Hematopoietic multipotent progenitor cell treated with erythropoietin and hydrocortisone succinate and interleukin-3 and kit ligand, for 6 days (in vitro differentiated cells): ENCODE data around the gene MMP17.

Experiments used
- DNase-seq: peaks from one replicate; pipeline ENCODE4 v3.0.0-alpha.2; 2015

The MMP17 gene

DNA sequence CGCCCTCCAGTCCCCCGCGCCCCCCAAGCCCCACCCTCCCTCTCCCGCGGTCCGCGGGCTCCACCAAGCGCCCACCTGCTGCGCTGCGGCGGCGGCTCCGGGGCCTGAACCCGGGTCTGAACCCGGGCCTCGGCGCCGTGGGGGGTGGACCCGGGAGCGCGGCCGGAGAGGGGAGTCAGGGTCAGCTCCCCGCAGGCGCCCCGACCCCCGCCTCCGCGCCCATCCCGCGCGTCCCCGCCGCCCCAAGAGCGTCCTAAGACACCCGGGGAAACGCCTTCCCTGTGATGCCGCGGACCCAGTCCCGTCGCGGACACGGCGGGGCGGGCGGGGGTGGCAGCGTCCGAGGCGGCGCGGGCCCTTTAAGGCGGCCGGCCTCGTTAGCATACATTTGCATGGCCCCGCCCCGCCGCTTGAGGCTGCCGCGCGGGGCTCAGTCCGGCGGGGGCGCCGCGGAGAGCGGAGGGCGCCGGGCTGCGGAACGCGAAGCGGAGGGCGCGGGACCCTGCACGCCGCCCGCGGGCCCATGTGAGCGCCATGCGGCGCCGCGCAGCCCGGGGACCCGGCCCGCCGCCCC, at the start of gene MMP17:
Gene MMP17 (plus strand): TSS at position 433 of the 574 bp plus-strand sequence. CDS start 102 bp downstream, at position 535.
- DNase-seq = peak; percentile 71

GRCh38 chr12:131779027-131779426, 49.2 kb upstream of the MMP17 start:
- DNase-seq = no peak

DNA sequence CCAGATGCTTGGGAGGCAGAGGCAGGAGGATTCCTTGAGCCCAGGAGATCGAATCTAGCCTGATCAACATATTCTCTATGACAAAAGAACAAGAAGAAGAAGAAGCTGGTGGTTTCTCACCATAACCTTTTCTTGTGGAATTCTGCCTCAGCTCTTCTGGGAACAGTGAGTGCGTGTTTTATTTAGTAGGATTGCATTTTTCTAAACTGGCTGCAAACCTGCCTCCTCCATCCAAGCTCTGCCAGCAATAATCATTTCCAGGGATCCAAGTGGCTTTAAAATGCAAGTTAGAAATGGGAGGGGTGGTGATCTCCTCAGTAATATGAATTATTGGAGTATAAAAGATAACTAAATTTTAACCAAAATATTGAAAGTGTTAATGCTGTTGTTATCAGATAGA, 46.1 kb upstream of the MMP17 start:
- DNase-seq = no peak

- DNase-seq = peak; percentile 53
Observed at GRCh38 chr12:131783915-131784541, 44.2 kb upstream of the MMP17 start.

GRCh38 chr12:131784909-131785762, 43.1 kb upstream of the MMP17 start:
- no peak for DNase-seq

GRCh38 chr12:131785763-131786330, 42.3 kb upstream of the MMP17 start:
- DNase-seq = no peak

- no peak for DNase-seq
Observed at GRCh38 chr12:131786331-131786730, 41.9 kb upstream of the MMP17 start.

DNA sequence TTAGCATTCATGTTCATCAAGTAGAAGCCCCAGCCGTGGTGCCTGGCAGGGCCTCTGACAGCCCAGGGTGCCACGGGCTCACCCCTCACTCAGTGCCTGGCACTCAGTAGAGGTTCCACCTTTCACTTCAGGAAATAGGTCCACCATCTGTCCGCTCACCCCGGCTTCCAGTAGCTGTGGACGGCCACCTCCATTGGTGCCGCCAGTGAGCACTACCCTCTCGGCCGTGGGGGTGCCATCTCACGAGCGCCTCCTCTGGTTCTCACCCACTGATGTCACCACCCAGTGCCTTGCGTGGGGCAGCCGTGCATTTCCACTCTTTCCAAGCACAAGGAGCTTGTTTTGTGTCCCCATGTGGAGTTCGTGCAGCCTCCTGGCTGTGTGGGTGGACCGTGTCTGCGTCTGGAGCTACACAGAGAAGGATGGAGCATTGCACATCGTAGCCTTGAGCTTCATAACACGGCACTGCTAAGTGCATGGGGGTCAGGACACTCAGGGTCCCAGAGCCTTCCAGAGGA, 41.0 kb upstream of the MMP17 start:
- no peak for DNase-seq

DNA sequence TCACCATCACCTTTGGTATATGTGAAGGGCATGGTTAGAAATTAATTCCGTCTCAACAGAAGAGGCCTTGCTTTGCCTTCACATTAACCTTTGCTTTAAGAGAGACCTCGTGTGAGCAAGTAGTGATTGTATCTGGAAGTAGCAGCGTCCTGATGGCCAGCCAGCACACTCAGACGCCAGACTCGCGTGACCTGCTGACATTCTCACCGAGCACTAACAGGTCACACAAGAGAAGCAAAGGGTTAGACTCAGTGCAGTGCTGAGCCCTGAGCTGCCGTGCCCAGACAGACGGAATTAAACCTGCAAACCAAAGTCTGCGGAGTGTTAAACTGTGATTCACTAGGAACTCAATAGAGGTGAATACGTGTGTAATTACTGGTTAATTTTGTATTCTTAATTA, 40.1 kb upstream of the MMP17 start:
- DNase-seq = no peak

DNA sequence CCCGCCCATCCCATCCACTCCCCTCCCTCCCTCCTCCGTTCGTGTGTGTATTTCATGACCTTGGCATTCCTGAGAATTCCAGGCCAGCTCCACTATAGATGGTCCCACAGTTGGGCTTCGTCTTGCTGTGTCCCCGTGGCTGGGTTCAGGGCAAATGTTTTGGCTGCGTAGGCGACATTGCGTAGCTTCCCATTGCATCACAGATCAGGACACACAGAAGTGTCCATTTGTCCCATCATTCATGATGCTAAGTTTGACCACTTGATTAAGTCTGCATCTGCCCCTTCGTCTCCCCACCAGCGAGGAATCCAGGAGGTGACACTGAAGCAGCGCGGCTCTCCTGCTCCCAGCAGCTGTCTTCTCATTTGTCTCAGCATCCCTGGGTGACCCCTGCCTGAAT, 38.6 kb upstream of the MMP17 start:
- no peak for DNase-seq

- no peak for DNase-seq
Observed at GRCh38 chr12:131793243-131794022, 34.8 kb upstream of the MMP17 start.

DNA sequence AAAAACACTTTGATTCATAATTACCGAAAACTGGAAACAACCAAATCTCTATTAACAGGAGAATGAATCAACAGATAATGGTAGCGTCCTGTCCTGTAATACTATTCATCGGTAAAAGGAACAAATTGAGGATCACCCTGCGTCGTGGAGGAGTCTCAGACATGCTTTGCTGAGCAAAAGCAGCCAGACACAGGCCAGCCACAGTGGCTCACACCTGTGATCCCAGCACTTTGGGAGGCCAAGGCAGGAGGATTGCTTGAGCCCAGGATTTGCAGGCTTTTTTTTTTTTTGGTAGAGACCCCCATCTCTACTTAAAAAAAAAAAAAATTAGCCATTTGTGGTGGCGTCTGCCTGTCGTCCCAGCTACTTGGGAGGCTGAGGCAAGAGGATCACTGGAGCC, 34.1 kb upstream of the MMP17 start:
- DNase-seq = no peak

DNA sequence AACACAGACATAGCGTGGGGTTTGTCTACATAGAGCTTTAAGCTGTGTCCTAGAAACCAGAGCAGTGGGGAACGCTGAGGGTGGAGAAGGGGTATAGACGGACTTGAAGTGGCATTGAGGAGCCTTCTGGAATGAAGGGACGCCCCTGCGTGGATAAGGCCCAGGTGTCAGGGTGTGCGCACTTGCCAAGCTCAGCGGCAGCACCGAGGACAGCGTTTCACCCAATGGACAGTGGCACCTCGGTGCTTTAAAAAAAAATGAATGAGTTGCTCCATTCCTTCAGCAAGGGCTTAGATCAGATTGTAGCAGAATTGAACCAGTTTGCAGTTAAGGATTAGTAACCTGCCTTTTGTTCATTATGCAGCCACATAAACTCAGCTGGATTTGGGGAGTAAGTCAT, 33.6 kb upstream of the MMP17 start:
- no peak for DNase-seq

DNA sequence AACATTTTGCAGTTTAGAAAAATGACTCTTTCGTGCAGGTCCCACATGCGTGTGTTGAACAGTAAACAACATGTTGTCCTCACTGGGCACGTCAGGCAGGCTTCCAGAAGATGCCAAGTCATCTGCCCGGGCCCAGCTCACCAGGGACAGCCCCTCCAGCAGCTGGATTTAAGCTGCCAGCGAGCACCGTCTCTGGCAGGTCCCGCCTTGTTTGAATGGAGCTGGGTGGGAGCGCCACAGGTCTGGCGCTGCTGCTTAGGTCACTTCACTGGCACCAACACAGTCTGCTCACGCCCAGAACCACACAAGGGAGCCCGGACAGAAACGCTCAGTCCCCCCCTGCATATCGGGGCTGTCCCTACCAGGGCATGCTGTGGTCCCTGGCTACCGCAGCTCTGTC, 33.1 kb upstream of the MMP17 start:
- DNase-seq = no peak

GRCh38 chr12:131795690-131796410, 32.3 kb upstream of the MMP17 start:
- no peak for DNase-seq

DNA sequence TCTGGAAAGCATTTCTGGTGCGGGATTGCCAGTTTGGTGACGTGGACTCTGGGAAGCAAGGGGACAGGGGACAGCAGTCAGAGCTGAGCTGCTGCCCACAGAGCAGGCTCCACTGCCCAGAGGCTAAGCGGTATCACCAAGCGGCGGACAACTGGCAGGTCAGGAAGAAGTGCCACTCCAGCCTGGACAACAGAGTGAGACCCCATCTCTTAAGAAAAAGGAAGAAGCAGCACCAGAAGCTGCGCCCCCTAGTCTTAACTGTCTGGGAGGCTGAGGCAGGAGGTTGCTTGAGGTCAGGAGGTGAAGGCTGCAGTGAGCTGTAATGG, 31.8 kb upstream of the MMP17 start:
- DNase-seq = no peak

DNA sequence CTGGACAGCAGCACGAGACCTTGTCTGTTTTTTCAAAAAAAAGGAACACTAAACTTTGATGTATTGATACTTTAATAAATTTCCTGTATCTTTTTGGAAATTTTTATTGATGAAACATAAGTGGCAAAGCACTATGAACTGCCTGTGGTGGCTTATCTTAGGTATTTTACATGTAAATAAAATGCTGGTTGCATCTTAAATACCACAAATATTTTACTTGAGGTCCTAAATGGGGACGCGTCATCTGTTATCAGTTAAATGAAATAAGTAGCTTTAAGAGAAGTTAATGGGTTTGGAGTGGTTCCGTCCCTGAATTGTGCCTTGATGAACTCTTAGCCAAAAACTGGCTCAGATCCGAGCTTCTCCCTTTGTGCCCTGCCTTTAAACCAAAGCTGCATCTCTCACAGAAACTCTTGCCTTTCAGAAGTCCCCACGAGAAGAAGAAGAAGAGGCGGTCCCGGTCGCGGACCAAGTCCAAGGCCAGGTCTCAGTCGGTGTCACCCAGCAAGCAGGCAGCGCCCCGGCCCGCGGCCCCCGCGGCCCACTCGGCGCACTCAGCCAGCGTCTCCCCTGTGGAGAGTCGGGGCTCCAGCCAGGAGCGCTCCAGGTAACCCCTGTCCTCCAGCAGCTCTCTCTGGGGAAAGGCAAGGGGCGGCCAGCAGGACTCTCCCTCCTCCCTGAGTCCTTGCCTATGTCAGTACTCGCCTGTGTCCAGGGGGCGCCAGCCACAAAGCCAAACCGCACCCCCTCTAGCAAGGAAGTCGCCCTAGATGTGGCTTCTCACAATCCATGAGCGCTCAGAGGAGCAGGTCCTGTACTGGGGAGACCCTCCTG, 31.2 kb upstream of the MMP17 start:
- DNase-seq = no peak

GRCh38 chr12:131797588-131797934, 30.6 kb upstream of the MMP17 start:
- no peak for DNase-seq

- DNase-seq = no peak
Observed at GRCh38 chr12:131799195-131799594, 29.0 kb upstream of the MMP17 start.

DNA sequence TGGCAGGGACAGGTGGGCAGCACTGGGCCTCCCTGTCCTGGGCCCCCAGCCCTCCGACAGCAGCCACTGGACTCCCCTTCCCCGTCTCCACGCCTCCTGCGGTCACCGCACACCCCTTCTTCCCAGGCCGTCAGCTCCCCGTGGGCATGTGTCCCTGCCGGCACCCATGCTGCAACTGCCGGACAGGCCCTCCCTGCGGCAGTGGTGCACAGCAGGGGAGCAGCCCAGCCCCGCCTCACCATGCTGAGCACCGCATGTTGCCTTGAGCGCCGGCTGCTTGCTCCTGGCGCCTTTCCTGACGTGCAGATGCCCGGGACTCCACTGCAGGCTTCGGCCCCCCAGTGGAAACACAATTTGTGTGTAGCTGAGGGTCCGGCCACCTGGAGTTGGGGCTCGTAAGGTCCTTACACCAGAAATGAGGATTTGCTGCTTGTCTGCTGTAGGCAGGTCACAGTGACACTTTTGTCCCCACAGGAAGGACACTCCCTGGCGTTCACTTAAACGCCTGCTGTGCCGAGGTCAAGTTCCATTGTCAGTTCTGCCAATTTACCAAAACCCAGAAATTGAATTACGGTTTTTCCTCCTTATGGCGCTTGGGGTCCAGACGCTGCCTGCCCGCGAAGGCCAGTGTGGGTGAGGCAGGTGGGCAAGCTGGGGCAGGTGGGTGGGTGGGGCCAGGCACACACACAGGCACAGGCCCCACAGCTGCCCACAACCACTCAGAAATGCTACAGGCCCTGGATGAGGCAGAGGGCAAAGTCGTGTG, 28.2 kb upstream of the MMP17 start:
- no peak for DNase-seq
